Keratinocyte (primary cell): ENCODE results near the gene KLF2.

Experiments used
- CTCF ChIP-seq, 3 experiments: IDR thresholded peaks in 1 of 3; conservative IDR thresholded peaks in 1 of 3; optimal IDR thresholded peaks in 1 of 3; 2 replicates in 2 of 3; 3 replicates in 1 of 3; pipeline versions ENCODE3 to v1.5.1; 2011; ENCODE audit warnings: low read length in 3 of 3, mild to moderate bottlenecking in 3 of 3, moderate library complexity in 2 of 3, control low read depth in 1 of 3, inconsistent platforms in 1 of 3; ENCODE audit not compliant: insufficient read depth in 2 of 3; ENCODE audit errors: extremely low read depth in 1 of 3
- EZH2 ChIP-seq: IDR thresholded peaks from one replicate; pipeline ENCODE4 v1.6.1; 2012; ENCODE audit warnings: inconsistent platforms, mild to moderate bottlenecking, low read length, moderate library complexity

DNA sequence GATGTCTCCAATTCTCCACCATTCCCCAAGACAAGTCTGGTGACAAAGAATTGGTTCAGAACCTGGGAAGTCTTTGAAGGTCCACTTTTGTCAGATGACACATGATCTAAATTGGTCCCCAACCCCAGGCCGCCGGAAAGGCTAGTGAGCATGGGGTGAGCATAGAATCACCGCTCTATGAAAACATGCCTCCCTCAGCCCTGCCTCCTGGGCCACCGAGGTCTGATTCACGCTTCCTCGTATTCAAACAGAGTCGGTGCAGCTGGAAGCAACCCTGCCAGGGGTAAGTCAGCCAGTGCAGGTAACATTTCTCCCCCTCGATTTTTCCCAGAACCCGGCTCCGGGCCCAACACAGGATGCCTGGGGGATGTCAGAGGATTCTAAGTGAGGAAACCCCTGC, 33.9 kb upstream of the KLF2 start:
- no peak for TF ChIP-seq CTCF (optimal IDR thresholded peaks at IDR 0.05 in 1 of 3, IDR thresholded peaks at IDR 0.05 in 1 of 3, conservative IDR thresholded peaks at IDR 0.05 in 1 of 3; ENCODE audit: extremely low read depth in 1 of 3, insufficient read depth in 2 of 3, low read length in 3 of 3)
- TF ChIP-seq EZH2, result no peak
